Smooth muscle cell of the brain vasculature (primary cell): ENCODE data around the gene ZNHIT6.
"Not testable (repeated sequence)": the region's sequence is repeated elsewhere in the genome, so short reads cannot be mapped to it uniquely, and the experiment has no call there.

Experiments used
- DNase-seq: peaks from one replicate; pipeline ENCODE4 v3.0.0-alpha.2; 2012; ENCODE audit warnings: low read depth, low spot score

Gene ZNHIT6

GRCh38 chr1:85707990-85708828 lies at the start of gene ZNHIT6:
Gene ZNHIT6 (minus strand): TSS chr1:85708433. CDS start chr1:85708284, 149 bp downstream.
- DNase-seq: peak; percentile 87

- DNase-seq: no peak
Measured at GRCh38 chr1:85756864-85757263, 48.6 kb upstream of the ZNHIT6 start.

- no peak for DNase-seq
Measured at GRCh38 chr1:85748120-85748519, 39.9 kb upstream of the ZNHIT6 start.

GRCh38 chr1:85746777-85747176 lies 38.5 kb upstream of the ZNHIT6 start:
- no peak for DNase-seq

GRCh38 chr1:85743814-85744213 lies 35.6 kb upstream of the ZNHIT6 start:
- no peak for DNase-seq

GRCh38 chr1:85734931-85735330 lies 26.7 kb upstream of the ZNHIT6 start:
- DNase-seq: no peak

GRCh38 chr1:85718678-85719340 lies 10.6 kb upstream of the ZNHIT6 start:
- no peak for DNase-seq

- DNase-seq: not testable (repeated sequence)
Measured at GRCh38 chr1:85714418-85715114, 6.3 kb upstream of the ZNHIT6 start.

GRCh38 chr1:85708829-85709227 lies 595 bp upstream of the ZNHIT6 start:
- DNase-seq: no peak

- DNase-seq: no peak
Measured at GRCh38 chr1:85707267-85707989, 805 bp downstream of the ZNHIT6 start.

- DNase-seq: no peak
Measured at GRCh38 chr1:85705940-85706339, 2.3 kb downstream of the ZNHIT6 start.

GRCh38 chr1:85700422-85700821 lies 7.8 kb downstream of the ZNHIT6 start:
- no peak for DNase-seq

- DNase-seq: no peak
Measured at GRCh38 chr1:85697895-85698294, 10.3 kb downstream of the ZNHIT6 start.

- peak; percentile 32 for DNase-seq
Measured at GRCh38 chr1:85692730-85693314, 15.4 kb downstream of the ZNHIT6 start.

GRCh38 chr1:85689775-85690404 lies 18.3 kb downstream of the ZNHIT6 start:
- DNase-seq: no peak

- DNase-seq: no peak
Measured at GRCh38 chr1:85683292-85684025, 24.8 kb downstream of the ZNHIT6 start.

GRCh38 chr1:85681087-85681486 lies 27.1 kb downstream of the ZNHIT6 start:
- DNase-seq: no peak

GRCh38 chr1:85678193-85678592 lies 30.0 kb downstream of the ZNHIT6 start:
- DNase-seq: no peak

GRCh38 chr1:85677656-85678055 lies 30.6 kb downstream of the ZNHIT6 start:
- no peak for DNase-seq

- DNase-seq: no peak
Measured at GRCh38 chr1:85672031-85672660, 36.1 kb downstream of the ZNHIT6 start.
